HG03280 (cell line): ENCODE measurements around the gene AUNIP.

ENCODE experiments used
- ATAC-seq: cut with Tn5 transposase; IDR thresholded peaks from one replicate; pipeline ENCODE4 v1.9.1; 2021; ENCODE audit warnings: mild to moderate bottlenecking, moderate library complexity; ENCODE audit not compliant: unreplicated experiment

Gene AUNIP

DNA sequence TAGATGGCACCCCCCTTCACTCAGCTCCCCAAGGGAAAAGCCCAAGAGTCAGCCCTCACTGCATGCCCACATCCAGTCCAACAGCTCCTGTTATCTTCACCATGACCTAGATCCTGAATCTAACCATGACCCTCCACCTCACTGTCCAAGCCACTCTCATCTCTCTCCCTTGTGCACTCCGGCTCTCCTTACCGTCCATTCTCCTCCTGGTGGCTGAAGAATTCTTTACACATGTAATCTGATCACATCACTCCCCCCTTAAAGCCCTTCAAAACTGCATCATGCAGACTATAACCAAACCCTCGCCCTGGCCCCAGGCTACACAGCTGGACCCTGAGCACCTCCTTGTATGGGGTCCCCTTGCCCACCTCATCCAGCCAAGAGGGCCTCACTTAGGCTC is 30.2 kb upstream of the AUNIP start:
- ATAC-seq, result no peak

DNA sequence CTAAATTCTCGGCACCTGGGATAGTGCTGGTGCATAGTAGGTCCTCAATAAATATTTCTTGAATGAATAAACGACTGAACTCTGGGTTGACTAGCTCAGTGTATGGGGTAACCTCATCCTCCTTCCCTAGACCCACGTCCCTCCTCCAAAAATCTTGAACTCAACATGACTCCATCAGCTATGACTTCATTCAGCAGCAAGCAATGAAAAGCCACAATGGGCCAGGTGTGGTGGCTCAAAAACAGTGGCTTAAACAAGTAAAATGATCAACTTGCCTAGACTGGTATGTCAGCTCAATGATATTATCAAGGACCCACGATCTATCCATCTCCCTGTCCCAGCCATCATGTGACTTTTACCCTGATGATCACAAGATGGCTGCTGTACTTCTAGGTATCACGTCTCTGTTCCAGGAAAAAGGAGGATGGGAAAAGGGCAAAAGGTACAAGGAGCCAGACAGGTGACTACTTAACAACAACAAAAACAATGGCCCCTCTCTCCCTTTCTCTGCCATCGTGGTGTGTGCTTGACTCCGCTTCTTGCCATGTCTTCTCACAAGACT is 29.2 kb upstream of the AUNIP start:
- ATAC-seq, result no peak

DNA sequence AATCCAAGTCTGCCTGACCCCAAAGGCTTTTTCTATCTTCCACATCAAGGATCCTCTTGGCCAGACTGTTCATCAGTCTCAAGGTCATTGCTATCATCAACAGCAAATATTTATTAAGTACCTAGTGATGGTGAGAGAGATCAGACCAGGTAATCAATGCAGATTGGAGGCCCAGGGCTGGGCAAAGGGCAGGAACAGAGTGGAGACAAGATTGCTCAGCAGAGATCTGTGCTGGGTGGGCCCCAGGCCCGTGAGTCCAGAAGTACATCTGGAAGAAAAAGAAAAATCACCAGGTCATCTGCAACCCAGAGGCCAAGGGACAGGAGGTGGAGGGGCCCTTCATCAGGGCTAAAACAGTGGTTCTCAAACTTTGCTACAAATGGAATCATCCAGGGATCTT is 26.3 kb upstream of the AUNIP start:
- no peak for ATAC-seq

DNA sequence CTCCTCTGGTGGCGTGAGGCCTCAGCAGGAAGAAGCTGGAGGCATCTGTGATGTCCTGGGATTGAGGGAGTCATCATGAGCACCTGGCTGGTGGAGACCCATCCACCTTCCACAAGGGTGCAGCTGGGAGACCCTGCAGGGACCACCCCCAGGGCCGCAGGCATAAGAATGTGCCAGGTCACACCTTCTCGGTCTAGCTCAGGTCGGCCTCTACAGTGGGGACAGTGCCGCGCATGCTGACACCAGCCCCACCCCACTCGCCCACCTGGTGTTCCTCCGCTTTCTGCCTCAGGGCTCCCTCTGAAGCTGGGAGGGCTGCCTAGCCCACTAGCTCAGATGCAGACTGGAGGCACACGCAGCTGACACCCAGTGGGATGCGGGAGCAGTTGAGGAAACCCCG is 22.0 kb upstream of the AUNIP start:
- no peak for ATAC-seq

DNA sequence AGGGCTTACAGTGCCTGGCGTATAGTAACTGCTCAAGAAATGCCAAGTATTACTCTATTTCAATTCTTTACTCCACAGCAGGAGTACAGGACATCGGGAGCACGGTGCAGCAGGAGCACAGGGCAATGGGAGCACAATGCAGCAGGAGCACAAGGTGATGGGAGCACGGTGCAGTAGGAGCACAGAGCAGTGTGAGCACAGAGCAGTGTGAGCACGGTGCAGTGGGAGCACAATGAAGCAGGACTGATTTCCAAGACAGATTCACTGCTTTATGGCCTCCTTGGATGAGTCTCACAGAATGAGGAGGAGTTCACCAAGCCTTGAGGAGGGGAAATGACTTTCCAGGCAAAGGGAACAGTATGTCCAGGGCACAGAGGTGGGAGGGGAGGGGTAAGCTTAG is 21.3 kb upstream of the AUNIP start:
- ATAC-seq, result no peak

DNA sequence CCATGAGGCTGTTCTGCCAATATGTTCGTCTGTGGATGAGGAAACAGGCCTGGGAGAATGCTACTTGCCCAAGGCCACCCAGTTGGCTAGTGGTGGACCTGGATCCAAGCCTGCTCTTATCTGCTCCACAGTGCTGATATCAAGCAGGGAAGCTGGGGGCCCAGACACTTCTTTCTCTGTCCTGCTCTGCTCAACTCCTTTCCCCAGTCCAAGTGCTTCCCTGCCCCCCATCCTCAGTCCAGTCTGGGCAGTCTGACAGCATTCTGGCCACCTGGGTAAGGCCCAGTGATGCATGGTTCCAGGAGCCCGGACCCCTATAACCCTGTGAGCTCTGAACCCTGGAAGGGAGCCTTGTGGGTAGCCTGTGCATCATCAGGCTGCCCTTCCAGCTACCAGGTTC is 20.4 kb upstream of the AUNIP start:
- ATAC-seq, result no peak

DNA sequence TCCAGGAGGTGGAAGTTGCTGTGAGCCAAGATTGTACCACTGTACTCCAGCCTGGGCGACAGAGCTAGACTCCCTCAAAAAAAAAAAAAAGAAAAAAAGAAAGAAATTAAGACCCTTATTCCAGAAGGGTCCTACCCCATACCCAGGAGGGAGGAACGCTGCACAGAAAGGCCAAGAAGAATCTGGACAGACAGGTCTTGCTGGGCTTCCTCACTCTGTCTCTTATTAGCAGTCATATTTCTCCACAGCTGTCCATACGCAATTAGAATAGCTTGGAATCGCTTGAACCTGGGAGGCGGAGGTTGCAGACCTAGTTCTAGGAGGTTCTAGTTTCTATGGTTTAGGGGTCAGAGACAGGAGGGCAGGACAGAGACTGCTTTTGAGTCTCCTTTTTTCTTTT is 19.4 kb upstream of the AUNIP start:
- ATAC-seq, result no peak

DNA sequence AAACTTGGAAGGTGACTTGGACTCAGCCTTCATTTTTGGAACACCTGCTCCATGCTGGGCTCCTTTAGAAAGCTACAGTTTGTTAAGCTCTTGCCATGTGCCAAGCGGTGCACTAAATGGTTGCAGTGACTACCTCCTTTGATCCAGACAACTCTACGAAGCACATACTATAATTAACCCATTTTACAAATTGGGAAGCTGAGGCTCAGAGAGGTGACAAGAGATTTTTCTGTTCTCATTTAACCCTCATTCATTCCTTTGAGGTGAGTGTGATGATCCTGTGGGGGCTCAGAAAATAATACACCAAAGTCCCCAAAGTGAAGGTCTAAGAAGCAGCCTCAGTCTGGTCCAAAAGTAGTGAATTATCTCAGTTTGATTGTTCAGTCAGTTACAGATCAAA is 17.9 kb upstream of the AUNIP start:
- no peak for ATAC-seq

DNA sequence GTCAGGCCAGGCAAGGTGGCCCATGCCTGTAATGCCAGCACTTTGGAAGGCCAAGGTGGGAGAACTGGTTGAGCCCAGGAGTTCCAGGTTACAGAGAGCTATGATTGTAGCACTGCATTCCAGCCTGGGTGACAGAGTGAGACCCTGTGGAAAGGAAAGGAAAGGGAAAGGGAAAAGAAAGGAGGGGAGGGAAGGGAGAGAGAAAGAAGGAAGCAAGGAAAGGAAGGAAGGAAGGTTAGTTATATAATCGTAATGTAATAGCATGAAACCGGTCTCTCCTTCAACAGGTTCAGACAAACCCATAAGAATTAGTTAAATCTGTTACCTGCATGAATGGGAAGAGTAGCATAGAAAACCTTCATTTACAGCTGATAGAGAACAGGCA is 17.4 kb upstream of the AUNIP start:
- ATAC-seq, result no peak

DNA sequence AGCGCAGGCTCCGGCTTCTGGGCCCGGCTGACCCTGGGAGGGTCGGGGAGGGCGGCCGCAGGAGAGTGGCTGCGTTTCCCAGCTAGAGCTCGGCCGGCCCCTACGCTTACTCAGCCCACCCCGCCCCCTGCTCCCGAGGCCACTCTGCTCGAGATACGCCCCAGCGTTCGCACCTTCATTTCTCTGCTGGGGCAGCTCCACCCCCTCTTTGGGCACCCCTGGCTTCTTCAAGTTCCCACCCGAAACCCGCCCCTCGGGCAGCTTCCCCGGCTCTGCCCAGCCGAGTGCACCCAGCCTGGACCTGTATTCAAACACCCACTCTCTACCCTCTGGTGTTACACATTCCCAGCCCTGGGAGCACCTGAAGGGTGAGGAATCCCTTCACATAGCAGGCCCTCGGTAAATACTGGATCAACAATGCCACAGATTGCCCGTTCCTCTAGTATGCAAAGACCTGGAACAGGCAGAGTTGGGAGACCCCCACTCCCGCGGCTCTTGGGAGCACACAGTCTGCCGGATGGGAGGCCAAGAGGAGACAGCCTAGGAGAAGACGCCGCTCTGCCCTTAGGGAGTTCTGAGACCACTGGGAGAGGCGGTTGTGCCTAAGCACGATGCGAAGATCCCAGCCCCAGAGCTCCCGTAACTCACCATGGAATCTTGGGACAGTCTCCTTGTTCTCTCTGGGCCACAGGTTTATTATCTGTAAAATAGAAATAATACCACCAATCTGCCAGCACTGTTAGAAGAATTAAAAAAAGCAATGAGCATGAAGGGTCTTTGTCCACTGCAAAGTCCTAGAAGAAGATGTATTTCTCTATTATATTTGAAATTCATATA is 16.8 kb upstream of the AUNIP start:
- ATAC-seq, result no peak

DNA sequence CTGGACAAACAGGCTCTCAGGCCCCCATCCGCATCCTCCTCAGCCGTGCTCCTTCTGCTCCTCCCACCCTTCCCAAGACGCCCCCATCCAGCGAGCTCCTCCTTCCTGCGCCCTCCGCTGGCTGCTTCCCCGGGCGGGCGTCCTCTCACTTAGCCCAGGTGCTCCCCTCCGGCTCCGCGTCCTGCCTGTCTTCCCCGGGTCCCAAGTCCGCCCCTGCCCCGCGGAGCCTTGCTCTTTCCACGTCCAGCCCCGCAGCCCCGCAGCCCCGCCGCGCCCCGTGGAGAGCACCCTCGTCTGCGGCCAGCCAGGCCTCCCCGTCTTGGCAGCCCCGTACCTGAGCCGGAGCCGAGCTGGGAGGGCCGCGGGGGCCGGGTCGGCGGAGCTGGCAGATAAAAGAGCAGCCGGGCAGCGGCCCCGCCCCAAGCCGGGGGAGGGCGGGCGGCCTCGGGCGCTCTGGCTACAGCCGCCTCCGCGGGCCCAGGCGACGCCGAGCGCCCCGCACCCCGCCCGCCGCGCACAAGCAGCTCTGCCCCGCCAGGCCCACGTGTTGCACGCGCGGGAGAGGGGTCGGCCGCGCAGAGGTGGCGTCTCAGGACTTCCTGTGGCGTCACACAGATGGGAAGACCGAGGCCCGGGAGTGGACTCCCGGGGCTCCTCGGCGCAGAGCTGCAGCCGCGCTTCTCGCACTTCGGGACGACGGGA is 16.0 kb upstream of the AUNIP start, which contains the start of gene PAQR7:
TSS of gene PAQR7 (minus strand) at position 555 of the 702 bp plus-strand sequence. CDS start 11,869 bp downstream, outside the sequence.
- ATAC-seq, result peak; percentile 63

DNA sequence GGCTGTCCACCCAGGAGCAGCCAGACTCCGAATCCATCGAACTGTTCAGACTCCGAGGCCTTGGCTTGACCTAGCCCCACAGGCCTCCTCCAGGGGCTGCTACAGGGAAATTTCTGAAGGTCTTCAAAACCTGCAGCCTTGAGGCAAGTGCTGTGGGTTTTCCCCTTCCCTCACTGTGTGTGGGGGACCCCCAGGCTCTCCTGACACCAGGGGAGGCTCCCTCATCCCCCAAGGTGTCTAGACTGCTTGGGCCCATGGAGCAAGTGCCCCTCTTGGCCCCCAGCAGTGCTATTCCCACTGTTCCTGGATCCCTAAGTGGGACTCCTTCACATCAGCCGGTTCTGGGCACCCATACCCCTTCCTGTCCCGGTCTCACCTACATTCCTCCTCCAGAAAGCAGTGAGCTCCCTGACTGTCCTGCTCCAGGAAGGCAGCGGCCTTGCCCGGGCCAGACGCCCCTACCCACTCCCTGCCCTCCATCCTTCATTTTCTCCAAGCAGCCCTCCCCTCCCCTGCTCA is 15.4 kb upstream of the AUNIP start:
- no peak for ATAC-seq

DNA sequence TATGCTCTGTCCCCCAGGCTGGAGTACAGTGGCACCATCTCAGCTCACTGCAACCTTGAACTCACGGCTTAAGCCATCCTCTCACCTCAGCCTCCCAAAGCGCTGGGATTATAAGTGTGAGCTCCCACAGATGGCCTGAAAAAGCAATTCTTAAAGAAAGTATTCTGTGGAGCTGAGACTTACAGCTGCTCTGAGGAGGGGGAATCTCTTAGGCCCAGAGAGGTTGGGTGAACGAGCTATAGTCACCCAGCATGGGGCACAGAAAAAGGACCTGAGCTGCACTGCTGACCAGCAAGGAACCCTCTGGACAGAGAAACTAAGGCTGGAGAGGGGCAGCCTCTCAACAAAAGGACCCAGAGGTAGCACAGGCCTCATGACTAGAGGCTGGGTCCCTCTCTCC is 15.0 kb upstream of the AUNIP start:
- ATAC-seq, result no peak

DNA sequence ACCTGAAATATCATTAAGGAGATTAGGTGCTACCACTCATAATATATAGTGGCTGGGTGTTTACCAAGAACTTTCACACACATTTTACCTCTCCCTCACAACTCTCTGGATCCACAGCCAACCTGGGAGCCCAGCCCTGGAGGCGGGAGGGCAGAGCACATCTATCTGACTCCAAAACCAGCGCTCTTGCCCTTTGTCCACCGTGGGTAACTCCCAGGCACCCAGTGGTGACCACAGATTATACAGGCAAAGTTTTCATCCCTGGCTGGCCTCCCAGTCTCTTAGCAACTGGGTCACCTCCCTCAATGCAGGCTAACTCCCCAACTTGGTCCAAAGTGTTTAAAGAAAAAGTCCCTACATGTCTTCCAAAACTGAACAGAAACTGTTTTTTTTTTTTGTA is 13.9 kb upstream of the AUNIP start:
- no peak for ATAC-seq

DNA sequence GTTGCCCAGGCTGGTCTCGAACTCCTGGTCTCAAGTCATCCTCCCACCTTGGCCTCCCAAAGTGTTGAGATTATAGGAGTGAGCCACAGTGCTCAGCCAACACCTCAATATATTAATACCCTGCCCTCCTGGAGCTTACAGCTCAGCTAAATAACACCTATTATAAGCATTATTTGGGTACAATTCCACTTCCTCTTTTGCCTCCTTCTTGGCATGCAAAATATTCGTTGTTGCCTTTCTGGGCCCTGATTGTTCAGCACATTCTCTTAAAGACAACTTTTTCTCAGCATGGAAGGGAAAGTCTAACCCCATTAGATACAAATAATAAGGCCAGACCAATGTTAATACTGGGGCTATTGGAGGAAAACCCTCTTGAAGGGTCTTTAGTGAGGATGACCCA is 13.5 kb upstream of the AUNIP start:
- ATAC-seq, result no peak

DNA sequence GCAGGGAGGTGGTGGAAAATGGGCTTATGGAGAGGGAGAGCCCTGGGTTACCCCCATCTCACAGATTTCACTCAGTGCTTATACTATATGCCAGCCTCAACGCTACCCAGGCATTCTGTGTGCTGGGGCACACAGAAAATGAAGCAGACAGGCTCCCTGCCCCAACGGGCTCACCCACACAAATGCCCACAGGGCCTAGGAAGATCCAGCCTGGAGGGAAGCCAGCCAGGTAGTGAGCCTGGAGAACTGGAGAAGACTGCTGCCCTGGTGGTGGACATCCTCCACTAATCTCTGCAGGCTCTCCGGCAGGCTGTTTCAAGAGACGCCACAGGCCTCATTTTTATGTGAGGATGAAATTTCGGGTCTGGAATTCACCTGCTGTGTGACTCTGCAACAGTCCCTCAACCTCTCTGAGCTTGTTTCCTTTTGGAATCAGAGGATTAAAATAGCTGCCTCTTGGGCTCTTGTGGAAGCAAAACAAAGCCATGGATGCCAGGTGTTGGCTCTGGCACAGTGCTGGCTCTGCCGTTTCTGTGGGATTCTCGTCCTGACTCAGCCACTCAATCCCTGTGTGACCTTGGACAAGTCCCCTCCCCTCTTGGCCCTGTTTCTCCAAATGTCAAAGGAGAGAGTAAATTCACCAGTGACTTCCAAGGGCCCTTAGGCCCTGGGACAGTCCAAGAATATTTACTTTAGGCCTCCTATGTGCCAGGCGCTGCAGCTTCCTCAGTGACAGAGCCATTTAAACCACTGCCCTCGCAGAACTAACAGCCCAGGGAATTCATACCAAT is 12.6 kb upstream of the AUNIP start:
- no peak for ATAC-seq

DNA sequence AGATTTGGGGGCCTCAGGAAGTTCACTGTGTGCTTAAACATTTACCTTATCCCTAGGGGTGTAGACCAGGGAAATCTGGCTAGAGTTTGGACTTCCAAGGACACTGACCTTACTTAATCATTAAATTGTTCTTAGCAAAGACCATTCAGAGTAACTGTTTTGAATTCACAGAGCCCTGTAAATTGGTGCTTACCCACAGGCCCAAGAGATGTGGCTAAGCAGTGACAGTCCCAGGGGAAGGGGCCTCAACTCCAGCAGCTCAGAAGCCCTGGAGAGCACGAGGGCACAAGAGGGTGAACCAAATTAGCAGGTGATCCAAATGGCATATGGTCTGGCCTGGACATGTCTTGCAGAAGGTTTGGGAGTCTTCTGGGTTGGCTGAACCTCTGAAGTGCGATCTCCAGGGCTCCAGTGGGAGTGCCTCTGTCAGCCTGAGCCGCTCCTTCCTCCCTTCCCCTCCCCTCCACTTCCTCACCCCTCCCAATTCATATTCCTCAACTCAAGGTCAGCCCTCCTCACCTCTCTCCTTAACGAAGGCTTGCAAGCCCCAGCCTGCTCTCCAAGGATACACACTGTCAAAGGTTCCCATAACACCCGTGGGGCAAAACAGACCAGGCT is 11.9 kb upstream of the AUNIP start:
- no peak for ATAC-seq

DNA sequence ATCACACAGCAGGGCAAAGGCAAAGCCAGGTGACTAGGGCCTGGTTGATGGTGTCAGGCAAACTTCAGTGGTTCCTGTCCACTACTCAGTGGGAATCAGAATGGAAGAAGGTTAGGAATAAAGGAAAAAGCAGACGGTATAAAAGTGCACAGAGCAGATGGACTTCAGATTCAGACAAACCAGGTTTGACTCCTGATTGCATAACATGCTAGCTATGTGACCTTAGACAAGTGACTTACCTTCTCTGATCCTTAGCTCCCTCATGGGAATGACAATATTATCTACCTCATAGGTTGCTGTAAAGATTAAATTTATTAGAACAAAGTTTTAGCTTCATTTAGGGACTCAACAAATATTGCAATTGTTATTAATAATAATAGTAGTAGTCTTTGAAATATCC is 11.4 kb upstream of the AUNIP start:
- ATAC-seq, result no peak

DNA sequence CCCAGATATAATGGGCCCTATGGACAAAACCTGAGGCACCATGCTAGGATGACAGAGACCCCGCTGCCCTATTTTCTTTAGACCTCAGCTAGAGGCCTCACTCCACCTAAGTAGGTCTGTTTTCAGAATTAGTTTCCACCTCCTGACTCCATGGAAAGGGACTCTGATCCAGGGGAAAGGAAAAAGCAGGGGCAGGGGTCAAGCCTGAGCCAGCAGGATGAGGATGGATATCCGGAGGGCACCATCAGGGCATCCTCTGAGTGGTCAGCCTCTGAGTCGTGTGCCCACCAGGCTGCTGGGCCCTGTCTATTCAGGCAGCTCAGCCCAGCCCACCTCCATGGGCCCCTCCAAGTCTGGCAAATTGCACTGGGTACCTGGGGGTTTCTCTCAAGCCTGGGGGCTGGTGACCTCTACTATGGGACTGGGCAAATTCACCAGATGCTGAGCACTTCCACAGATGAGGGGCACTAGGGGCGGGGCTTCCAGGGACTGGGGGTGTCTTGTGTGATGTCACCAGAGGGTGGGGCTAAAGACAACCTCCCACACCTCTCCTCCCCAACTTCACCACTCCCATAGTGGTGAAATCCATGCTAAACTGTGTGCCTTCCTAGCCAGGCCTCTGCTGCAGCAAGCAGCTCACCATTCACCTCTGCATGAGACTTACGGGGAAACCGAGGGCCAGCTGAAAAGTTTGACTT is 10.8 kb upstream of the AUNIP start:
- ATAC-seq, result no peak
